Superior temporal gyrus (tissue), 1 donor: ENCODE results near the gene RAB3B.
A peak's percentile ranks its signal among the peaks of the same experiment; 100 is the strongest.

Source experiments
- DNase-seq: peaks from one replicate; pipeline ENCODE4 v3.0.0-alpha.2; 2016; ENCODE audit errors: extremely low spot score

RAB3B gene

DNA sequence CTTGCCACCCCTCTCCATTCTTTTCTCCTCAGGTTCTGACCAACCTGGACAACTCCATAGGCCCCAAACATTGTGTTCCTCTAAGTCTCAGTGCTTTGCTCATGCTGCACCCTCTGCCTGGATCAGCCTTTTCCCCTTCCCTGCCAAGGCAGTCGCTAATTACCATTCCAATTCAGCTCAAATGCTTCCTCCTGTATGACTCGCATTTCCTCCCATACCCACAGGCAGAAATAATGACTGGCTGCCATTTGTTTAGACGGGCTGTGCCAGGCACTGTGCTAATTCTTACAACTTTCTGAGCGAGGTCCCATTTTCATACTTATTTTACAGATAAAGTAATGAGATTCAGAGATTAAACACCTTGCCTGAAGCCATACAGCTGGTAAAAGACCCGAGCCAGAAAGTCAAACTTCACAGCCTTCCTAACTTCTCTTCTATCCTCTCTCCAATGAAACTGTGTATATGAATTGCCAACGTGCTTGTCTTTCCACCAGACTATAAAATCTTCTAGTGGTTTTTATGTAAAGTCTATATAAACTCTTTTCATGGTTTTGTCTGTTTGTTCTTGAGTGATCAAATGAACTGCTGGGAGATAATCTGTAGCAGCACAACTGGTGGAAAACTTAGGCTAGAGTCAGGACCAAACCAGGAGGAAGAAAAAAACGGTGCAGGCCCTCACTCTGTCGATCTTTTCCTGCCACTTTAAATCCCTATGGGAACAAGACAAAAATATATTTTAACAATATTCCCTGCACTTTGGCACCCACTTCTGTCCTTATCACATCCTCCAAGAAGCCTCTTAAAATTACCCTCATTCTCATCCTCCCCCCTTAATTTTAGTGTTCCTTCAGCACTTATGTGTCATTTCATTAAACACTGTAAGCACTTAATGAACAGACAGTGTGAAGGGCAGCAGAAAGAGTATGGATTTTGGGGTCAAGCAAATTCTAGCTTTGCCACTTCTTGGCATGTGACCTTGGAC is 33.7 kb downstream of the RAB3B start:
- DNase-seq: no peak

DNA sequence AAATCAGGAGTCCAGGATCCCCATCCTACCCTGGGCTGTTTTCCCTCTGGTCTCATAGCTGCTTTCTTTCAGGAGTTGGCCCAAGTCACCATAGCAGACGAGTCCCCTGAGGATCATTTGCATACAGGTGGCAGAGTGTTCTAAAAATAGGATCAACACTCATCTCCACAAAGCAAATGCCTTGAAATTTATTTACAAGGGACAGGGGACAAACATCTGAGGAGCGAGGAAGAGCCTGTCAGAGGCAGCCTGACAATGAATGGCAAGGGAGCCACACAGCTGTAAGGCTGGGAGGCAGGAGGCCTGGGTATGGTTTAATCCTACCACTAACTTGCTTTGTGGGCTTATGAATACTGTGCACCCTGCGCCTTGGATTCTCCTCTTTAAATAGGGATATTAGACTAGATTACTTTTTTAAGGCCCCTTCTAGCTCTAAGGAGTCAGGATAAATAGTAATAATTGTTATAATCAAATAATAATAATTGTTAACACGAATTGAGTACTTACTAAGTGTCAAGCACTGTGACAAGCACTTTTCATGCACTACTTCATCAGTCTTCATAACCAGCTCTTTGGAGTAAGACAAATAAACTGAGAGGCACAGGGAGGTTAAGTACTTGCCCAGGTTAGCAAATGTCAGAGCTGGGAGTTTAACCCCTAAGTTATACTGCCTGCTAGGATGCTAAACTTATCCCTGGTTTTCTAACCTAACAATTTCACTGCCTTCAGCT is 34.5 kb downstream of the RAB3B start:
- DNase-seq: no peak

DNA sequence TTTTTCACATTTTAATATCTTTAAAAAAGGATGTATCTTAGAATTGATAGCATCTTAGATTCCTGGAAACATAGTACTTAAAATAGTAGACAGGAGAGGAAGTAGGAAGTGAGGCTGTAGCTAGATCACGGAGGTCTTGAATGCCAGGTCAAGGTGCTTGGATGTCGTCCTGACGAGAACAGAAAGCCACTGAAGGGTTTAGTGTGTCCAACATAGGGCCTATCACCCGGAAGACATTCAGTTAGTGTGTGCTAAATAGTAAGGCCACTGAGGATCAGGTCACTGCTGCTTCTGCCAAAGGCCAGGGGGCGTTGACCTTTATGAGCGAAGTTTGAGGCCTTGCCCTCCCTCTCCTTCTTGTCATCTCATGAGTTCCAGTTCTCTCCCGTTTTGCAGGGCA is 35.7 kb downstream of the RAB3B start:
- DNase-seq: no peak

DNA sequence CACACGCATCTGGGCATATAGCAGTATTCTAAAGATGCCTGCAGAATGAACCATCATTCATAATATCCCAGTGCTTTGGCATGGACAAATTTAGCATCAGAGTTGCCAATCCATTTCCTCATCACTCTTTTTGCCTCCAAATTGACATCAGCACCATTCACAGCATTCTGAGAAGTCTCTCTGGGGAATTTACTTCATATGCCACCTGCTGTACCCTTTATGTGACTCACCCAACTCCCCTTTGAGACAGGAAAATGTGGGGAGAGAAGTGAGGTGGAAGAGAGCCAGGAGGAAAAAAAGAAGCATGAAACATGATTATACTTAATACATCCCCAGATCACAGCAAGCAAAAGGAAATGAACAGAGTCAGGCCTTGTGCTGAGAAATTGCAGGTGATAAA is 37.4 kb downstream of the RAB3B start:
- DNase-seq: no peak

DNA sequence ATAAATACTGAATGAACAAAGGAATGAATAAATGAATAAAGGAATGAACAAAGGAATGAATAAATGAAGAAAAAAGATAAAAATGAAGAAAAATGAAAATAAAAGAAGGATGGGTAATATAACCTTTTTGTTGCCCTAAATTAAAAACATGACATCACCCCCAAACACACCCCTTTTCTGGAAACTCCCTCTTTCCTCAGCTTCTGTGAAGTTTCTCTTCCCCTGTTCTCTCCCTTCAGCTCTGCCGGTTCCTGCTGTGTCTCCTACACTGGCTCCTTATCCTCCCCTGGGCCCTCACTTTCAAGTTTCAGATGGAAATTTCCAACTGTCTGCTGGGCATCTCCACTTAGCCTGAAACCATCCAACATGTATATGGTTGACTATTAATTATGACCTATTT is 37.9 kb downstream of the RAB3B start:
- DNase-seq: no peak

DNA sequence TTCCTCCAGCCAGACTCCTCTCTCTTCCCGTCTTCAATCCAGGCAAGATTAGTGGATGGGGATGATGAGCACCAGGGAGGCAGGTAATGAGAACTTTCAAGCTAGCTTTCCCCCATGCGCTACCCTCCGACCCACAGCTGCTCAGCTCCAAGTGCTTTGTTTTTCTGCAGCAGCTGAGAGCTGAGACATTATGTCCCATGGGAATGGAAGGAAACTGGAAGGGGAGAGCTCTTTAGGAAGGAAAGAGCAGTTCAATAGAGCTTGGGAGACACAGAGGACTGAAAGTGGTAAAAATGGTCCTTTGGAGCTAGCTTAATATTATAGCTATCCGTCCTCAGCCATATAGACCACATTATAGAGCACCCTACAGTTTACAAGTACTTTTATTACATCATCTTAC is 39.8 kb downstream of the RAB3B start:
- no peak for DNase-seq

DNA sequence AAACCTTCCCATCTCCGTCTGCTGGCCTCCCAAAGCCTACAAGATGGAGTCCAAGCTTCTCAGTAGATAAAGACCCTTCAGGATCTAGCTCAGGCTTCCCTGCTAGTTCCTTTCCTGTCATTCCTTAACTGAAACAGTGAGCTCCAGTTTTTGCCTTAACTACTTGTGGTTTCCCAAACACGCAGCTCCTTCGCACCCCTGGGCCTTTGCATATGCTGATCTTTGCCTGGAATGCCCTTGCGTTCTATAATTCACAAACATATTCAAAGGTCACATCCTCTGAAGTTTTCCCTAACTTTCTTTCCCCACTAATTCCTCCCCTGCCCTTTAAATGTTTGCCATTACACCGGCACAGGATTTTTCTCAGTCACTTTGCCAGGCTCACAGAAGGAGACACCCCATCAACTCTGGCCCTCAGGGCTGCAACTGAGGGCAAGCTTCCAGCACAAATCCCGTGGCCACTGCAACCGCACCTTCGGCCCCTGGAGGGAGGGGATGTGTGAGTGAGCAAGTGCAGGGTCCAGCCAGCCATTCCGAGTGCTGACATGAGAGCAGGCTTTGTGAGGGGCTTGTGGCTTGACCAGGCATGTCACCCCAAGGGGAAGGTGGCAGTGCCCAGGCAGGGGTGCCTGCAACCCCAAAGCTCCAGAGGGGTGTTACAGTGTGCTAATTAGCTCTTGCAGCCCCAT is 41.3 kb downstream of the RAB3B start:
- no peak for DNase-seq

DNA sequence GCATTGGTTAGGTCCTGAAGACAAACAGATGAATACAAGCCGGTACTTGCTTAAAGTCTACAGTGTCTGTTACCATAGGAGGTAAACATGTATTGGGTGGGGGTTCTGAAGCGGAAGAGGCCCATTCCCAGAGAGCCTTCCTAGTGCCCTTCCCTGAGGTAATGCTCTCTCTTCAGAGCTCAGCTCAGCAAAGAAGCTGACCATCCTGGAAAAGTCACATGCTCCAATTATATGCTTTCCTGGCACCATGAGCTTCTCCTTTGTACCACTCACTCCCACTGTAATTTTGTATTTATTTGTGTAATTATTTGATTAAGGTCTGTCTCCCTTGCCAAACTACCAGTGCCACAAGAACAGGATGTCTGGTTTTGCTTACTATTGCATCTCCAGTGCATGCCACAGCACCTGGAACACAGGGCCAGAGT is 42.0 kb downstream of the RAB3B start:
- no peak for DNase-seq

DNA sequence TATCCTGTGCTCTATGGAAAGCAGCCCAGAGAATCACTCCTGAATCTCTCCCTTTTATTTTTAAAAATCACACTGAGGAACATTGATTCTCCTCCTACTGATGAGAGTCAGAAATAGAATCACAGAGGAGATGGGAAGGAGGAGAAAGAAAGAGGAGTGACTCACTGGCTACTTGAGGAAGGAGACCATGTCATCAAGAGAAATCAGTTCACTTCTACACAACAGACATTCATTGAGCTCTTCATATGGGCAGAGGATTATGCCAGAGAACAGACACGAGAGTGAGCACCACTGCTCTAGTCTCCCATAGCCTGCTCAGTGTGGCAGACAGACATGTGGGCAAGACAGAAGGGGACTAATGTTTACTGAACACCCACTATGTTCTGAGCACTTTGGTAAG is 44.2 kb downstream of the RAB3B start:
- DNase-seq: peak; percentile 55

DNA sequence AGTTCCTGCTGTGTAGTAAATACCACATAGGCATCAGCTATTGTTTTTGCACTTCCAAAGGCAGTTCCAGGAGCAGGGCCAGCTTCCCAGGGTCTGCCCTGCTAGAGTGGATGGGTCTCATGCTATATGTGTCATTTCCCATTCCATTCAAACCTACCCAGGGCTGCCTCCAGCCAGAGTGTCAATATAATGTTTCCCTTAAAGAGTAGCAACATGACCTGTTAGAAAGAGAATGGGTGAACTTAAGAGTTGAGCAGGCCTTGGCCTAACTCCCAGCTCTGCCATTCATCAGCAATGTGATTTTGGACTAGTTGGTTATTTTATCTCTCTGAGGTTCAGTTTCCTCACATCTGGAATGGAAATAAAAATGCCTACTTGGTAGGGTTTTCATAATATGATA is 44.9 kb downstream of the RAB3B start:
- DNase-seq: no peak

DNA sequence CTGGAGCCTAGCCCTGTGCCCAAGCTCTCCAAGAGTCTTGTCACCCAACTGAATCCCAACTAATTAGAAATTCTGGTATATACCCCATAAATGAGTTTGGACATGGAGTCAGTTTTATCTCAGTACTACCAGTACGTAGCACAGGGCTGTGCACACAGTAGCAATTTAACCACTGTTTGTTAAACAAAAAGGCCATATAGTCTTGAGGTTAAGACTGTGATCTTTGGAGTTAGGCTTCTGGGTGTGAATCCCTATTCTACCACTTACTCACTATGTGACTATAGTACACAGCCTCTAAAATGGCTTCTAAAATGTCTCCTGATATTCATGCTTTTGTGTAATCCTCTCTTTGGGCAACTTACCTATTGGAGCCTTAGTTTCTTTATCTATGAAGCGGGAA is 48.2 kb downstream of the RAB3B start:
- no peak for DNase-seq

DNA sequence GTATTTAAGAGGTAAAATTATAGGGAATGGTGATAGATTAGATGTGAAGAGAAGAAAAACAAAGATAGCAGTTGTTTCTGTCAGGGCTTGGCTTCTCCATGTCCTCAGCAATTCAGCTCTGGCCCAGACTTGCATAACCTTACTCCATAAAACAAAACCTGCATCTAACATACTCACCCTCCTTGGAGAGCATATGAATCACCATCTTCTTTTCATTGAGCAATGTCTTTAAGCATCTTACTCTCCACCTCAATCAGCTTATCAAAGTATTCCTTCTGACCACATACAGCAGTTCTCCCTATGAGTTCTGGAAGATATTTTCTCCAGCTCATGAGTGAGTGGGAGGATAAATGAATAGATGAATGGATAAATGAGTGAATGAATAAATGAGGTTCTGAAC is 49.0 kb downstream of the RAB3B start:
- DNase-seq: no peak

DNA sequence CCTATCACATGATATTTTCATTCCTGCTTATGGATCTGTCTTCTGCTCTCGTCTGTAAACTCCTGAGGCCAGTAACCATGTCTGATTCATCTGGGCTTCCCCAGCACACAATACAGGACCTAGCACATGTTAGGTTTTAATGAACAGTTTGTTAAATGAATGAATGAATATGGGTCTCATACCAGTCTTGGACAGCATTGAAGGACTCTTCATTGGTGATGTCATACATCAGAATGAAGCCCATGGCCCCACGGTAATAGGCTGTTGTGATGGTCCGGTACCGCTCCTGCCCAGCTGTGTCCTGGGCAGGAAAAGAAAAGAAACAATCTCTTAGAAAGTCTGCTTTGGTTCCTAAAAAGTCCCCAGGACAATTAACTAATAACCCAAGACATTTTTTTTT is 53.4 kb downstream of the RAB3B start:
- DNase-seq: no peak

DNA sequence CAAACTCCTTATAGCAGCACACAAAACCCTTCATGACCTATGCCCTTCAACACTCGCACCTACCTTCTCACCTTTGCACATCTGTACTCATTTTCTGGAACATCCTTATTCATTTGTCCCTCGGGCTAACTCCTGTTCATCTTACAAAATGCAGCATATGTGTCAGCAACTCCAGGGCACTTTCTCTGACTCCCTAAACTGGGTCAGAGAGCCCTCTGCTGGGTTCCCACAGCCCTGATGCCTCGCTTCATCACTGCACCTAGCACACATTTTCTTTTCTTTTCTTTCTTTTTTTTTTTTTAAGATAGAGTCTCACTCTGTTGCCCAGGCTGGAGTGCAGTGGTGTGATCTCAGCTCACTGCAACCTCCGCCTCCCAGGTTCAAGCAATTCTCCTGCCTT is 54.0 kb downstream of the RAB3B start:
- no peak for DNase-seq

DNA sequence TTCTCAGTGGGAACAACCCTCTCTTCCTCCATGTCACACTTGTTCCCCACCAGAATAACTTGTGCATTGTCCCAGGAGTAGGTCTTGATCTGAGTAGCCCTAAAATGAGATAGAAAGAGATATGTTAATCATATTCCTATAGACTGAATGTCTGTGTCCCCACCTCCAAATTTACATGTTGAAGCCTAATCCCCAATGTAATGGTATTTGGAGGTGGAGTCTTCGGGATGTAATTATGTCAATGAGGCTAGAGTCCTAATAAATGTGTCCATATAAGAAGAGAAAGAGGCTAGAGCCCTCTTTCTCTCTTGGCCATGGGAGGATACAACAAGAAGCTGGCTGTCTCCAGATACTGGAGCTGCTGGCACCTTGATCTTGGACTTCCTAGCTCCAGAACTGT is 57.2 kb downstream of the RAB3B start:
- DNase-seq: no peak

DNA sequence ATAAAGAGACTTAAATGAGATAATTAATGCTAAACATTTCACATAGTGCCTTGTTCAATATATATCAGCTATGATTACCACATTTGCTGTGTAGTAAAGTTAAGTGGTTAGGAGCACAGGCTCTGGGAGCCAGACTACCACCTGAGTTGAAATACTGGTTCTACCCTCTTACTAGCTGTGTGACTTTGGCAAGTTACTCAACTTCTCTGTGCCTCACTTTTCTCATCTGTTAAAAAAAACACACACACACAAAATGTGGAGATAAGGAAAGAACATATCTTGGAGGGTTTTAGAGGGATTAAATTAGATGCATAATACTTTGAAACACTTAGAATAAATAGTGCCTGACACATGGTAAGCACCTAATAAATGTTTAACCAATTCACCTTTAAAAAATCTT is 60.2 kb downstream of the RAB3B start:
- no peak for DNase-seq

DNA sequence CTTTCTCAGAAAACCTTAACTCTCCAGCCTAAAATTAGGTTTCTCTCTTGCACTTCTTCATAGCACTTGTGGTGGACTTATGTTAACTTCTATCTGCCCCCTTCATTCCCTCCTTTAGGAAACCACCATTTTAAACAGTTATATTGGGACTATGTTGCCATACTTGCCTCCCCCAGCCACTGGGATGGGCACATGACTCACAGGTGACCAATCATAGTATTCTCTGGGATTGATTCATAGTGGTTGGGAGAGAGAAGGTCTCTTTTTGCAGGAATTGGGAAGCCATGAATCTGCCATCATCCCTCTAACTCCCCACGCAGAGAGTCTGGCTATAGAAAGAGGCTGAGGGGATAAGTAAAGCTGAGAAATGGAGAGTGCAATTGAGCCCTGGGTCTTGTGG is 61.6 kb downstream of the RAB3B start:
- DNase-seq: no peak

DNA sequence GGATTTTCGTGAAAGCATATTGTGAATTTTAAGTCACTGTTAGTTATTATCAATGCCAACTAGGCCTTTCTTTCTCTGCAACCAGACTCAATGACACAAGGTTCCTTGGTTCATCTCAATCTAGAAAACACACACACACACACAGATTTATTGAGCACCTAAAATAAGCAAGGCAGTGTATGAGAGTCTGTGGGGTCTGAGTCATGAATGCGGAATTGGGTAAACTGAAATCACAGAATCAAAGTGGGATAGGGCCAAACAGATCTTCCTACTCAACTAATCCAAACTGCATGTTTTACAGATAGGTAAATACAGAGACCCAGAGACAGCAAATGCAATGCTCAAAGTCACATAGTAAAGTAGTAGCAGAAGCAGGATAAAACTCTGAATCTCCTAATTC is 63.5 kb downstream of the RAB3B start:
- DNase-seq: no peak

DNA sequence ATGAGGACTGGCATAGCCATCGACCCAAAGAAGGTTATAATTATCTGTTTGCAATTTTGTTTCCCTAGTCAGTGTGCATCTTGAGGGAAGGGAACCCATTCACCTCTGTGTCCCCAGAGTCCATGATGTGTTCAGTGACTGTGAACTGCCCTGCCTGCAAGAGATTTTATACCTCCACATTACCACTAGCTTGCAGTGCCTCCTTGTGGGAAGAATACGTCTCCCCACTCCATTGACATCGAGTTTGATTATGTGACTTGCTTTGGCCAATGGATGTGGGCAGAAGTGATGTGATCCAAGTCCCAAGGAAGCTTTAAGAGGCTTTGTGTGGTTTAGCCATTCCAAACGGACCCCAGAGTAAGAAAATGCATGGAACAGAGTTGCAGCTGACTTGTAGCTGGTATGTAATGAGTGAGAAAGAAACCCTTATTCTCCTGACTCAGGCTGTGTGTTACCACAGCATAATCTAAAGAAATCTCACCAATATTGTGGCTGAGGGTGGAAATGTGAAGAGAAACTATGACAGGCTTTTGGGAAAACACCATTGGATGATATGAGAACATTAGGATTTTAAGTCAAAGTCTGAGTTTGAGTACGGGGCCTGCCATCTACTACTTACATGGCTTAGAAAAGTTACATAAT is 64.2 kb downstream of the RAB3B start:
- no peak for DNase-seq

DNA sequence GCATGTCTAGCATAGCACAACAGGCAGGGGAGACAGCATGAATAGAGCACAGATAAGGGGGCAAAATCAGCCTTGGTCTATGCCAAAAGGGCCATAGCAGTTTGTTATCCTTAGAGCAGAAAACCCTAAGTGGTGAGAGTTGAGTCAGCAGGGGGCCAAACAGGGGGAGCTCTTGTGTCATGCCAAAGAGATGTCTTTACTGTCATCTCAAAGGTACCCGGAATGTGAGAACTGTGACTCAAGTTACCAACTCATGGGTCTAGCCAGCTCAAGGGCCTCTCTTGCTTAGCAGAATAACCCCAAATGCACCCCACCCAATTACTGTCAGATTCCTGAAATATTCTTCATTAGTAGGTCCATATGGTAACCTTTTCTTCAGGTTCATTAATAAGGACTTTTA is 66.0 kb downstream of the RAB3B start:
- DNase-seq: no peak

DNA sequence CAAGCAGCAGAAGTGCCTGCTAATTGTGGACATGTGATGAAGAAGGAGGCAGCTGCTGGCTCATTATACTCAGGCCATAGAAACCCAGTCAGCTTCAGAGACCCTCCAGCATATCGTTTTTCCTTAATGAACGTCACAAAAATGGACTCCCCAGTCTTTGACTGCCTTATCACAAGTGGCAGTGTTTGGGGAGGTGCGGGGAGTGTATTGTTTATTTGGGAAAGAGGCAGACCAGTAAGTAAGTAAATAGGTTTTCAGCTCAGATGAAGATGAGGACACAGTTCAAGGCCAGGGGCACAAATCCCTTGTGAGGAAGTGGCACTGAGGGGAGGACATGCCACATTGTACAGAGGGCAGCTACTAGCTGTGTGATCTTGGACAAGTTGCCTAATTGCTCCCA is 68.5 kb downstream of the RAB3B start:
- no peak for DNase-seq

DNA sequence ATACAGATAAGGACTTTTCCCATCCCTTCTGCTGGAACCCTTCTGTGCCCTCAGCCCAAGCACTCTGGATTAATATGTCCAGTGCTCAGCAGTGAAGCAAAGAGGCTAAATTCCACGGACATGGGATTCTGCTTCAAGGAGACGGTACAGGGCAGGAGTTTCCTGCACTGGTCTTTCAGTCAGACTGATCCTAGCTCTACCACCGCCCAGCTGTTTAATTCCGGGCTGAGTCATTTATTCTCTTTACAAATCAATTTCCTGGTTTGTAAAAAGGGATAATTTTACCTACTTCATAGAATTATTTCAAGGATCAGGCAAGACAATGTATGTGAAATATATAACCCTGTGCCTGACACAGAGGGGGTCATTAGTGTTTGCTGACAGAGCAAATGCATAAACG is 70.4 kb downstream of the RAB3B start:
- no peak for DNase-seq
